NCI-H524 (cell line): Measurements from ENCODE around the gene DPY19L1.
"Not testable (repeated sequence)": the region's sequence is repeated elsewhere in the genome, so short reads cannot be mapped to it uniquely, and the experiment has no call there.

Experiments
- DNase-seq, 2 experiments: peaks; one replicate each; lab custom pipeline; 2025; lab: John Stamatoyannopoulos, UW

DPY19L1 gene

DNA sequence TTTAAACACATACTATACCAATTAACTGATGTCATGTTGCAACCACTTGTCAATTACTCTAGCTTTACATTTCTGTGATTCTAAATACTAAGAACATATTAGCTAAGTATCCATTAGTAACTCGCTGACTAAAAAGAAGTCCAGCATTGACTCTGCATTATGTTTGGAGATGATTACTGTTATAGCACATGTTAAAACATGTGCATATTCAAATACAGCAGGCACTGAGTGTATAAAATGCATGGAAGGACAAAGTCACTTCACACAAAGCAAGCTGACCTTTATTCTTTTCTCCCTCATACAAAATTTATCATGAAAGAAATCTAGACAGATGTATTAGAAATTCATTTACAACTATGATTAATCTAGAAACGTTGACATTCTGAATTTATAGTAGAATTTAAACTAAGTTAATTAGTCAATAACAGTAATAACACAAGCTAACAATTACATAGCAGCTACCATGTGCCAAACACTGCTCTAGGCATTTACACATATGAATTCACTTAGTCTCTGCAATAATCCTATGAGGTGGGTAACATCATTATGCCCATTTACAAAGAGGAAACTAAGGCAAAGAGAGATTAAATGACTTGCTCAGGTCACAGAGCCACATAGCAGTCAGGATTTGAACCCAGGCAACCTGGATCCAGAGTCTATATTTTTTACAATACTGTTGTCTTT, 48.7 kb downstream of the DPY19L1 start:
- DNase-seq = not testable (repeated sequence)

GRCh38 chr7:34985155-34985554, 52.1 kb downstream of the DPY19L1 start:
- not testable (repeated sequence) for DNase-seq

- DNase-seq = not testable (repeated sequence)
These were observed 53.1 kb downstream of the DPY19L1 start for GRCh38 chr7:34984140-34984539.

DNA sequence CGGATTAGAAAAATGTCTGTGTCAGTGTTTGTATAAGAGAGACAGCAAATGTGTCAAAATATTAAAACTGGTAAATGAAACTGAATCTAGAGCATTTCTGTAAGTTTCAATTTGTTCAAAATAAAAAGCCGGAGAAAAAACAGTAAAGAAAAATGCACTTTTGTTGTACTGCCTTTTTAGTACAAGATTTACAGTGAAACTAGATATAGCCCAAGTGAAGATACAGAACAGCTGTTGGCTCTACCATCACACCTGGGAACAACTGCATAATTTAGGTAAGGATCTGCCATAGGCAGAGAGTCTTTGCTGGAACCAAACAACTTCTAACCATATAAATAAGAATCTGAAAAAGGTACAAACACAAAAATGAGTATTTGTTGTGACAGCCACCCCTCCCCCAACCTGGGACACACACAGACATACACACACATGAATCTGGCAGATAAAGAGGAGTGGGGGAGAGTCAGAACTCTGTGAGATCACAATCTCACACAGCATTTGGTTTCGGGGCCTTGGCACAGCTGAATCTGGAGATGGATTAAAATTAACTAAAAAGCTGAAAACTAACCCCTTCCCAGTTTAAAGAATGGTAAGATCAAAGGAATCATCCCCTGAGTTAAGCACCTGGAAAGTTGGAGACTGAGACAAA, 54.8 kb downstream of the DPY19L1 start:
- no peak for DNase-seq

DNA sequence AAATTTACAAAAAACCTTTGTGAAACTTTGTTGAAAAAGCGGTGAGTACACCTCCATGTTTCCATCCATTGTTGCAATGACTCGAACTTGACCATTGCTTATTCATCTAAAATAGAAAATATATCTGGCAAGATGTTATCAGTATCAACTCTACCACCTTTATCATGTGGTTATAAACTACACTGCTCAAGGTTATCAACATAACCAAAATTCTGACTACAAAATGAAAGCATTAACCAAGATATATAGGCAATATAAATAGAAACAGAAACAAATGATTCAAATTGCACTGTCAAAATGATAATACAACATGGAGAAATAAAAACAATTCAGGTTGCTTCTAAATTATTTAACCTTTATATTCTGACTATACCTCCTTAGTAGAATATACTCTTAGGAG, 58.2 kb downstream of the DPY19L1 start:
- not testable (repeated sequence) for DNase-seq

DNA sequence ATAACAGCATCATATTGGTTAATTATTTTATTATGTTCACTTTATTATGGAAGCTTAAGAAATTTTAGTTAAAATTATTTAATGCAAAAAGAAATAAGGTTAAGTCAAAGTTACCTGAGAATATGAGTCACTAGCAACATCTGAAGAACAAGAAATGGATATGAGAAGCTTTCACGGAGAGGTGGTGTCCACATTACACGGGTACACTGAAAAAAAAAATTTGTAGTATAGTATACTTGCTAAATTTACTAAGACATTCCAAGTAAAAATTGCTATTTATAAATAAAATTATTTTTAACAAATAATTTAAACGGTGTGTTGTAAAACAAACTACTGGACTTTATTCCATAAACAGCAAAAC, 63.9 kb downstream of the DPY19L1 start:
- no peak for DNase-seq

DNA sequence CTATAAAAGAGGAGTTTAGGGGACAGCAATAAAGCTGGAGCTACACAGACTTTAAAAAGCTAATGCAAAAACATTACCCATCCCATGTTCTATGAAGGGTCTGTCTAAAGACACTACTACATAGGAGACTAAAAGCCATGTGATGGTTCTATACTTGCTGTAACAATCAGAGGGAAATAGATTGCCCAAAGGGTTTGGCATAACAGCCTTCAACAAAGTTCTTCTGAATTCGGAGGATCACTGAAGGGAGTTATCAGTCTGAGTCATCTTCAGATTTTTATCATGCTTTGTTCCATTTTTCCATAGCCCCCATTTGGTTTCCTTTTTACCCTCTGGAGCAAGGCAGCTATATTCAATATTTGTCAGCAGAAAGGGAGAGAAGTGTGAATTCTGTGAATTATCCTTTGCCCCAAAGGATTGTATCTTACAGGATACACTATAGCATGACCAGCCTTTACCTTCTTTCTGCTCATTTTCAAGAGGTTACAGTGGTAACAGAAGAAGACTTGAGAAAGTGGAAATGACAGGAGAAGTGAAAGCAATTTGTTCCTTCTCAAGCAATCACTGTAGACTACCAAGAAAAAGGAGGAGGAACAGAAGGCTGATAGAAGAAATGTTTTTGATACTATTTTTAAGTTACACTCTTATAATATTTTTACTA, 64.4 kb downstream of the DPY19L1 start:
- not testable (repeated sequence) for DNase-seq

DNA sequence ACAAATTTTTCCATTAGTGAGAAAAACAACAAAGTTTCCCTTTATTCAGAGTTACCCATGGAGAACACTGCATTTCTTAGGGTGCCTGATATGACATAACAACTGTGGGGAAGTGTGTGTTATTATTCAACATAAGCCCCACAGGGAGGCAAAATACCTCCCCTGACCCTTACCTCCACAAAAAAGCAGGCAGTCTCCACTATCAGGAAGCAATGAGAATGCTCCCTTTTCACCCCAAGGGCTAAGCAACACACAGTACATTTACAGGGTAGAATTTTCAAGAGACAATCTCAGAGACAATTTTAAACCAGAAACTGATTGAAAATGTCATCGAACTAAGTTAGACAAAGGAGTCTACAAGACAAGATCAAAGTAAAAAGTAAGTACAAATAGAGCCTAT, 69.5 kb downstream of the DPY19L1 start:
- DNase-seq = not testable (repeated sequence)

DNA sequence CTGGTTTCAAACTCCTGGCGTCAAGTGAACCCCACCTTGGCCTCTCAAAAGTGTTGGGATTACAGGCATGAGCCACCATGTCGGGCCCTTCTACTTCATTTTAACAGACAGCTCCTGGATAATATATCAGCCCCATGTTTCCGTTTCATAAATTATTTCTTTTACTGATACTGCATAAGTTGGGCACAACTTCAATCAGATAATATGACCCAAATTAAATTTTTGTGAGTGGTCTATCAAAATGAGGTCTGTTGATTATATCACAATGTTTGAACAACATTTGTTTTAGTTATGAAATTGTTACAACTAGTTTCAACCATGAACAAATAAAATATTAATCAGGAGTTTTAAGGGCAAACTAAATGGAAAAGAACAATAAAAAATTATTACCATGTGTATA, 70.8 kb downstream of the DPY19L1 start:
- DNase-seq = not testable (repeated sequence)

DNA sequence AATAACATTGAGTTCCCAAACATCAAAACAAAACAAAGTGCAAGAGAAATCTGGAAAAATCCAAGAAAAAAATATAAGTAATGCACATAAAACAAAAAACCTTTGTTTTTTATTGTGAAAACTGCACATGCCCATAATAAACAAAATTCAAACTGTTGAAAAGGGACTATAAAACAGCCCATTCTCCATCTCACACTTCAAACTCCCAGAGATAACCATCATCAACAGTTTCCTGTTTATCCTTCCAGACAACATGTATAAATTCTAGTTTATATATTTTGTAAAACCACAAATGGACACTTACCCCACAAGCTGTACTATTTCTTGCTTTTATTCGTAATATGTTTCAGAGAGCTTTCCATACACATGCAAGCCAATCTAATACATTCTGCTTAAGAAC, 79.3 kb downstream of the DPY19L1 start:
- DNase-seq = no peak

GRCh38 chr7:34952822-34953221, 84.5 kb downstream of the DPY19L1 start:
- no peak for DNase-seq

DNA sequence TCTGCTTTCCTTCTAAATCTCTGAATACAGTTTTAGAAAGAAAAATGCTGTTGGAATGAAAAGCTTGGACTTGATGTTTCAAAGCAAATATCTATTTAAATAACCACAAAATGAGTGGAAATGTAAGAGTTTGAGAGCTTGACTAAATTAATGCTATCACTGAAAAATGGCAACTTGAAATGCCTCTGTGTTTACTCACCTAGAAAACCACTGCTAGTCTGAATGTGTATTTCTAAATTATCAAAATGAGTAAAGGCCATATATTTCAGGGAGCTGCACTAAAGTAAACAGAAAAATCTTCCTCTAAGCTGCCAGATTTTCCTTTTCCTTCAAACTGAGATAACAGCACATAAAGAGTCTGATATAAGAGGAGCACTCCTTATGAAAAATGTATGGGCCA, 87.9 kb downstream of the DPY19L1 start:
- DNase-seq = no peak

DNA sequence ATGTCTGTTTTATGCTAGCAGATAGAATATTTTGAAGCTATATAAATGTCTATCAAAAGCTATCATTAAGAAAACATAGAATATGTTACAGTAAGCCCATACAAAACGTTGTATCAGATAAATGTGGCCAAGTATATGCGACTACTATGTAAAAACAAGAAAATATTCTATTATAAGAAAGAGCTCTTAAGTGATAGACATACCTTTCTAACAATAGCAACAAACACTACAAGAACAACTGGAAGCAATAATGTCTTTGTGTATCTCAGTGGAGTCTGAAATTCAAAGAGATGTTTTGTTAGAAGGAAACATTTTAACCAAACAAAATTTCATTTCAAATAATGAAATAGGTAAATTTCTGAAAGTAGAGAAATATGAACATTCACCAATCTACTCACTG, 89.9 kb downstream of the DPY19L1 start:
- not testable (repeated sequence) for DNase-seq

DNA sequence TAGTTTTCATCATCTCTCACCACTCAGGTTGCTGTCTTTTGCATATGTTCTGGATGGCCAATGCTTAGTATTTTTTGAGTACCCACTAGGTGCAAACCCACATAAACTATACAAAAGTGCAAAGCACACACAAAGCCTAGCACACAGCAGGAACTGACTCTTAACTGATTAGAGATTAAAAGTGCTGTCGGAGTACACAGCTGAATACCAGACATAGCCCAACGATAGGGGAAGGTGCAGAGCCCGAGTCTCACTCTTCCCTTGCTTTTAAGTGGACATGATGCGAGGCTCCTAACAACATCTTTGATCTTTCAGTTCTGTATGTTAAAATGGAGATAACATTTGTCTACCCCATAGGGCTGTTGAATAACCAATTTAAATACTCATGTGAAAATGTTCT, 90.8 kb downstream of the DPY19L1 start:
- no peak for DNase-seq

DNA sequence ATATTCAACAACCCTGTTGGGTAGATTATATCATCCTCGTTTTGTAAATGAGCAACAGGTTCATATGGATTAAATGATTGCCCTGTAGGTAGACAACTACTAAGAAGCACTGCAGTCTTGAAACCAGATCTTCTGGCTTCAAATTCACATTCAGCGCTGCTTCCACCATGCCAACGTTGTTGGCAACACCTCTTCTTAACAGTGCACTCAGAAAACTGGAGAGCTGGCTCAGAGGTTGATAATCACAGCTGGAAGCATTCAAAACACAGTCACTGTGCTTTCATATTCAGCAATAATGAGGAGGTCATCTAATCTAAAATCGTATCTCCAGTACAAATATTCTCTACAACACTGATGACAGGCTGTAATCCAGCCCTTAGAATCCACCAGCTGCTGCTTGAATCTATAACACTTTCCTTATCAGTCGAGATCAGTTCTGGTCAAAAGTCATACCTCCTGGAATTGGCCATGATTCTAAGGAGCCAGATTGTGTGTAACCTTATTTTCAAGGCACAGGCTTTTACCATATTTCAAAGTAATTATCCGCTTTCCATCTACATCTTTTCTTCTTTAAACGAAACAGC, 91.3 kb downstream of the DPY19L1 start:
- DNase-seq = not testable (repeated sequence)

DNA sequence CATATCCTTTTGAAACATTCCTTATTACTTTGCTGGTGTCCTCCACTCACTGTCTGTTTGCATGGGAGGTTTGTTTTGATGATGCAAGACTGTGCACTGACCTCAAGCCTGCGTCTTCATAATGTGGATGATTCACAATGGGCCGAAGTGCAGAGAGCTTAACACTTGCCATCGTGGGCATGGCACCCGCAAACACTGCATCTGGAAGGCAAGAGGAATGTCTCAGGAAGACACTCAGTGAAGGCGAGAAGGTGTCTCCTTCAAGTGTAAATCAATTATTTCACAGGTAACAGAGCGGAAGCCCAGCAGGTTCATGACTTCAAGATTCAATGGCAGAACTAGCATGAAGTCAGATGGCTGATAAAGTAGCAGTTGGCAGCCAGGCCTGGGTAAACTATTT, 98.1 kb downstream of the DPY19L1 start:
- no peak for DNase-seq

DNA sequence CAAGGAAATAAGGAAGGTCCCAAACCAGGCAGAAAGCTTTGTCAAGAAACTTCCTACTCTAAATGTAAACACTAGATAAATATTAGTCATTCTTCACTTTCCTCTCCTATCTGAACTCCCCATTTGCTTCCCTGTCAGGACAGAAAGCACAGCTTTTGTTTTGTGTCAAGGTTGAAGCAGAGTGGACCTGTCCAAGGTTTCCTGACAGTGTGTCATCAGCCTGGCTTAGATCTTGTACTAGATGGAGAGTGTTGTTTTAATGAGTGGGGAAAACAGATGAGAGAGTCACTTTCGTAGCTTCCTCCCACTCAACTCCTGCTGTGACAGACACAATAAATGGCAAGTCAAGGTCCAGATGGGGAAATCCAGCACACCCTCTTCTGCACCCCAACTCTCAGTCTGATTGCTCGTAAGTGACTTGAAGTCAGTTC, 101.5 kb downstream of the DPY19L1 start:
- not testable (repeated sequence) for DNase-seq

- no peak for DNase-seq
These were observed 105.5 kb downstream of the DPY19L1 start for GRCh38 chr7:34931739-34932138.

- DNase-seq = not testable (repeated sequence)
These were observed 107.5 kb downstream of the DPY19L1 start for GRCh38 chr7:34929783-34930182.

DNA sequence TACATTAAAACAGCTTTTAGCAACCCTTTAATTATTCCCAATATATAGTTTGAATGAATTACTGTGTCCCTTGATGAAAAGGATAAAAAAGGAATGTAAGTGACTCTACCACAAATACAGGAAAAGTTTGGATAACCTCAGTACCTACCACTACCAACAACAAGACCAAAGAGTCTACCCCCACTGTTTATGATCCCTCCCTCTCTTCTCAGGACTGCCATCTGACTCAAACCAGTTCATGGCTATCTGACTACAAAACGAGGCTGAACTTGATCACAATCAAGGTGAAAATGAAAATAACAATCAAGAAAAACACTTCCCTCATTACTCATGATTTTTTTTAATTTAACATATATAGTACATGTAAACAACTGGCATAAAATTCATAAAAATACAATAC, 108.7 kb downstream of the DPY19L1 start:
- no peak for DNase-seq

DNA sequence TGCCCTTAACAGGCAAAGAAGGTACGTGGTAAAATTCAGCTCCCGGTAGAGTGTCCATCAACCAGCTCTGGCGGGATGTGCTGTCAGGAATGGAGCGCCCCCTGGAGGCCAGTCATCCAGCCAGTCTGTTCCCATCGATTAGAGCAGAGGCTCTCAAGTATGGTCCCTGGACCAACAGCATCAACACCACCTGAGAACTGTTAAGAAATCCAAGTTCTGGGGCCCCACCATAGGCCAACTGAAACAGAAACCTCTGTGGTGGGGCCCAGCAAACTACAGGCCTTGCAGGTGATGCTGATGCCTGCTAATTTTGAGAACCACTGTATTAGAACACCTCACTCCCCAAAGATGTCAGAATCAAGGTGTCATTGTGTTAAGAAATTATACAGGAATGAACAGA, 109.2 kb downstream of the DPY19L1 start:
- DNase-seq = peak; percentile 9 to 35

GRCh38 chr7:34920470-34920869, 116.8 kb downstream of the DPY19L1 start:
- DNase-seq = not testable (repeated sequence)

- DNase-seq = not testable (repeated sequence)
These were observed 118.2 kb downstream of the DPY19L1 start for GRCh38 chr7:34919038-34919437.
